Neural crest cell (in vitro differentiated cells): ENCODE measurements around the gene RNF208. TPM values are rescaled to one million over a fixed set of nuclear protein-coding genes. Genes with fewer than 3 reads are reported as not detected.

Experiments
- DNase-seq: peaks from one replicate; pipeline ENCODE4 v3.0.0; 2021; ENCODE audit warnings: low read depth, mixed read lengths, low spot score
- H3K27ac Mint-ChIP-seq: one replicate; pipeline ENCODE4 v1.8.0; 2021; ENCODE audit warnings: mild to moderate bottlenecking, mixed read lengths; ENCODE audit not compliant: unreplicated experiment
- H3K27me3 Mint-ChIP-seq: 2 replicates; pipeline ENCODE4 v1.8.0; 2021; ENCODE audit warnings: low read depth, mild to moderate bottlenecking, mixed read lengths
- H3K36me3 Mint-ChIP-seq: 2 replicates; pipeline ENCODE4 v1.8.0; 2021; ENCODE audit warnings: low read depth, mild to moderate bottlenecking, mixed read lengths
- H3K4me1 Mint-ChIP-seq: 2 replicates; pipeline ENCODE4 v1.8.0; 2021; ENCODE audit warnings: mixed read lengths
- H3K4me3 Mint-ChIP-seq: one replicate; pipeline ENCODE4 v1.8.0; 2021; ENCODE audit warnings: mild to moderate bottlenecking, mixed read lengths
- H3K9me3 Mint-ChIP-seq: 2 replicates; pipeline ENCODE4 v1.8.0; 2021; ENCODE audit warnings: mixed read lengths
- CTCF ChIP-seq: fragments of 200-600 bp; sonication (generic); conservative IDR thresholded peaks from 2 replicates; pipeline ENCODE4 v1.5.0; 2021; ENCODE audit warnings: antibody characterized with exemption, mild to moderate bottlenecking
- total RNA-seq: library from RNA; stranded (reverse); gene quantifications from 2 replicates; pipeline ENCODE4 v1.2.1, GENCODE V29; 2021

The RNF208 gene
- total RNA-seq, 1 donor from 2014 or later, result 10.1 TPM

- TF ChIP-seq CTCF, result no peak
- H3K9me3 Mint-ChIP-seq, result no peaks in the 10 kb centered on the region
- no peak overlapping the region for H3K27ac Mint-ChIP-seq
- H3K36me3 Mint-ChIP-seq, result no peaks in the 10 kb centered on the region
- peak overlapping the region; percentile 82 for H3K4me3 Mint-ChIP-seq
- no peak for DNase-seq
- H3K4me1 Mint-ChIP-seq, result peaks cover 4% of the 10 kb centered on the region
- peaks cover 4% of the 10 kb centered on the region for H3K27me3 Mint-ChIP-seq
Measured at GRCh38 chr9:137227853-137228505, 5.9 kb upstream of the RNF208 start.

DNA sequence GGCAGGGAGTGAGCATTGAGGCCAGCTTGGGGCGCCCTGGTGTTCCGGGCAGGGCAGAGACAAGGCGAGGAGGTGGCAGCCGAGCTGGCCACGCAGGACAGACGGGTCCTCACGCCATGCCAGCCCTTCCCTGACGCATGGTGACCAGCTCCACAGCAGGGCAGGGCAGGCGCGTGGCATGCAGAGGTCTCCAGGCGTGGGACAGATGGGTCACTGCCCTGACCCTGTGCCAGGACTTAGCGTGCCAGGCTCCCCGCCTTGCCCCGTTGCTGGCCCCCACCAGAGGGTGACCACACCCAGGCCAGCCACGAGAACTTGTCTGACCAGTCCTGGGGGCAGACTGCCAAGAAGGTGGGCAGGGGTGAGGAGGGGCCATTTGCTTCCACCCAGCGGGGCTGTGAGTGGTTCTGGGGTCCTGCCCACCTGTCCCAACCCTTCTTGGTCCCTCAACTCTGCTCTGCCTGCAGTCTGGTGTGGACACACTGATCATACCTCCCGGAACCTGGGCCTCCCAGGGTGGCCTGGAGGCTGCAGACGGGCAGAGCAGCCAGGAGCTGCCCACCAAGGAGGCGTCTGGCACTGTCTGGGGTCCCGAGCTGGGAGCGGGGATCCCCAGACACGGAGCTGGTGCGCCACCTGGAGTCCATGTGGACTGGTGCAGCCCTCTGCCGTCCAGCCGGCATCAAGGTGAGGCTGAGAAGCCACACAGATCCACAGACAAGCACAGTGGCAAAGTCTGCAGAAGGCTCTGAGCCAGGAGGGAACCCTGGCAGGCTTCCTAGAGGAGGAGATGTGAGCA lies 5.2 kb upstream of the RNF208 start, which contains the start of gene RNF224:
Gene RNF224 (plus strand): TSS at position 449 of the 799 bp plus-strand sequence. CDS start 834 bp downstream, outside the sequence.
- Mint-ChIP-seq H3K27me3 (peaks cover 6% of the 10 kb centered on the region), H3K9me3 (no peaks in the 10 kb centered on the region), H3K36me3 (no peaks in the 10 kb centered on the region), H3K27ac (no peak within 1 kb of the TSS), H3K4me3 (peak within 1 kb of the TSS; percentile 82), H3K4me1 (peaks cover 4% of the 10 kb centered on the region)
- TF ChIP-seq CTCF, result peak; percentile 87
- DNase-seq, result peak; percentile 81

GRCh38 chr9:137226338-137227053 lies 4.5 kb upstream of the RNF208 start:
- no peak overlapping the region for H3K27ac Mint-ChIP-seq
- H3K9me3 Mint-ChIP-seq, result no peaks in the 10 kb centered on the region
- no peak for DNase-seq
- H3K4me1 Mint-ChIP-seq, result peaks cover 4% of the 10 kb centered on the region
- no peak for TF ChIP-seq CTCF
- H3K27me3 Mint-ChIP-seq, result peaks cover 6% of the 10 kb centered on the region
- no peaks in the 10 kb centered on the region for H3K36me3 Mint-ChIP-seq
- H3K4me3 Mint-ChIP-seq, result peak overlapping the region; percentile 34

- no peak for DNase-seq
- H3K27ac Mint-ChIP-seq, result no peak overlapping the region
- H3K4me1 Mint-ChIP-seq, result peaks cover 4% of the 10 kb centered on the region
- H3K4me3 Mint-ChIP-seq, result no peak overlapping the region
- no peaks in the 10 kb centered on the region for H3K36me3 Mint-ChIP-seq
- TF ChIP-seq CTCF, result no peak
- no peaks in the 10 kb centered on the region for H3K9me3 Mint-ChIP-seq
- peaks cover 6% of the 10 kb centered on the region for H3K27me3 Mint-ChIP-seq
Measured at GRCh38 chr9:137225699-137226331, 3.8 kb upstream of the RNF208 start.
